ENCODE data around the gene BUB1.
A peak's percentile ranks its signal among the peaks of the same experiment; 100 is the strongest.

BUB1 gene

DNA sequence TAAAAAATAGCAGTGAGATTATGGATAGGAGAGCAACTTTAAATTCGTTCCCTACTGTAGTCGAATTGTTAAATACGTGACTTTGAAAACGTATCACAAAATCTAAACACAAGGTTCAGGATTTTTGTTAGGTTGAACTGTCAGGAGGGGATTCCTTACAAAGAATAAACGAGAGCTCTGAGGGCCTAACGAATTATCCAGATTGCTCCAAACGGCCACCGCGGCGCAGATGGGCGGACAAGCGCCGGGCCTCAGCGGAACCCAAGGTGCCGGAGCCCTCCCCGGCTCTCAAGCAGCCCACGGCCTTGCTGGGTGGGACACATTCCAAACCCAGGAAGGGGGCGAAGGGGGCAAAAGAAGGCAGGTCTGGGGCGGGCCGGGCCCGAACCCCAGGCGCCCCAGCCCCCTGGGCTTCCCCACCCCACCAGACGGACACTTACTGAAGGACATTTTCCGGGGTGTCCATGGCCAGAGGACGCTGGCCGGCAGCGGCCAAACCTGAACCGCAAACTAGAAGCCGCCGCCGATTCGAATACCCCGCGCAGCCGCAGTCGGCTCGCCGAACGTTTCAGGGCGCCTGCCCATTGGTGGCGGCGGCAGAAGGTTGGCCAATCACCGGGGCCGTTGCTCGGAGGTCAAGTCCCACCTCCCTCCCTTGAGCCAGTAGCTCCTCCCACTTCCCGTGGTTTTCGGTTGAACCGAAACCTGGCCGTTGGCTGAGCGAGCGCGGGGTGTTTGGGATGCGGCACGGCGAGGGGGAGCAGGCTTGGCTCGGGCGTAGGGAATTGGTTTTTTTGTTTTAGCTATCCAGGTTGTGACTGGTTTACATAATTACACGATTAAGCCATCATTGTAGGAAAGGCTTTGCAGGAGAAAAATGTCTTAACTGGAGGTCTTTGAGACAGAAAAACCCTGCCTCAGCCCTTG, at the start of gene BUB1:
BUB1 (minus strand) TSS at position 534 of the 927 bp plus-strand sequence; CDS start at position 466, 68 bp downstream.
- TF ChIP-seq, protein P1, sequence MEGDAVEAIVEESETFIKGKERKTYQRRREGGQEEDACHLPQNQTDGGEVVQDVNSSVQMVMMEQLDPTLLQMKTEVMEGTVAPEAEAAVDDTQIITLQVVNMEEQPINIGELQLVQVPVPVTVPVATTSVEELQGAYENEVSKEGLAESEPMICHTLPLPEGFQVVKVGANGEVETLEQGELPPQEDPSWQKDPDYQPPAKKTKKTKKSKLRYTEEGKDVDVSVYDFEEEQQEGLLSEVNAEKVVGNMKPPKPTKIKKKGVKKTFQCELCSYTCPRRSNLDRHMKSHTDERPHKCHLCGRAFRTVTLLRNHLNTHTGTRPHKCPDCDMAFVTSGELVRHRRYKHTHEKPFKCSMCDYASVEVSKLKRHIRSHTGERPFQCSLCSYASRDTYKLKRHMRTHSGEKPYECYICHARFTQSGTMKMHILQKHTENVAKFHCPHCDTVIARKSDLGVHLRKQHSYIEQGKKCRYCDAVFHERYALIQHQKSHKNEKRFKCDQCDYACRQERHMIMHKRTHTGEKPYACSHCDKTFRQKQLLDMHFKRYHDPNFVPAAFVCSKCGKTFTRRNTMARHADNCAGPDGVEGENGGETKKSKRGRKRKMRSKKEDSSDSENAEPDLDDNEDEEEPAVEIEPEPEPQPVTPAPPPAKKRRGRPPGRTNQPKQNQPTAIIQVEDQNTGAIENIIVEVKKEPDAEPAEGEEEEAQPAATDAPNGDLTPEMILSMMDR (IDR thresholded peaks at IDR 0.05; ENCODE audit: control insufficient read depth, extremely low read depth, insufficient read depth) = no peak
- peak; percentile 81 for DNase-seq (ENCODE audit: low read depth)
- peak within 1 kb of the TSS; percentile 90 for H3K4me3 ChIP-seq (ENCODE audit: low read depth, low read length)

GRCh38 chr2:110726285-110726684, 48.4 kb upstream of the BUB1 start:
- H3K4me3 ChIP-seq (ENCODE audit: low read depth, low read length) = no peak overlapping the region
- TF ChIP-seq, protein P1 (IDR thresholded peaks at IDR 0.05; ENCODE audit: control insufficient read depth, extremely low read depth, insufficient read depth) = no peak

DNA sequence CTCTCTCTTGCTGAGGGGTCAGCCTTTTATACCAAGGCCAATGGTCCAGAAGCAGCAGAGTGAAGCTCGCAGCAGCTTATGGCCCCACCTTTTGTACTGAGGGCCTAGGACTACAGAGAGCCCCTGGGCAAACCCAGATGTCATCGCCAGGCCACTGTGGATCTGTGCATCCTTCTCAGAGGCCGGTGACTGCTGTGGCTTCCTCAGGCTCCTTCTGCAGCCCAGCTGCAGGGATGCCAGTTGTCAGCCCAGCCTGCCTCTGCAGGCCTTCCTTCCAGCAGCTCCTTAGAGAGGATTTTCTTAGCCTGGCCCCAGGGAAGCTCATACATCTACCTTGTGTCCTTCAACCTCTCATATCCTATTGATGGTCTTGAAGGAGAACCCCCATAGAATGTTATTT, 48.0 kb upstream of the BUB1 start:
- TF ChIP-seq, protein P1 (IDR thresholded peaks at IDR 0.05; ENCODE audit: control insufficient read depth, extremely low read depth, insufficient read depth) = no peak
- DNase-seq (ENCODE audit: low read depth) = no peak
- H3K4me3 ChIP-seq (ENCODE audit: low read depth, low read length) = no peak overlapping the region

More at GRCh38 chr2:110726285-110726684, 48.4 kb upstream of the BUB1 start:
- no peak for DNase-seq (ENCODE audit: low read depth)

DNA sequence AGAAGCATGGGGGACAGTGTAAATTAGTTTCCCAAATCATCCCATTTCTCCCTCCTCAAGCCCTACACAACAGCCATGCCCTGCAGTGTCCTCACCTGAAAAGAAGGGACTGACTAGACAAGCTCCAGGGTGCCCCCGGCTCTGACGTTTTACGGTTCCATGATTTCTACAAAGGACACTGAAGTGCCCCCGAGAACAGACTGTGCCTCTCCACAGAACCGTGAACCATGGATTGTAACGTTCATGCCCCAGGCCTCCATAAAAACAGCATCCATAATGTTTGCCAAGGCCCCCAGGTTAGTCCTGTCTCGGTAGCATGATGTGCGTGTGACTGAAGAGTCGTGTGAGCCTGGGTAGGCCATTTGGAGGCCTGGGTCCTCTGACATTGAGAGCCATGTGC, 47.5 kb upstream of the BUB1 start:
- TF ChIP-seq, protein P1 (IDR thresholded peaks at IDR 0.05; ENCODE audit: control insufficient read depth, extremely low read depth, insufficient read depth) = no peak
- no peak overlapping the region for H3K4me3 ChIP-seq (ENCODE audit: low read depth, low read length)
- DNase-seq (ENCODE audit: low read depth) = no peak

GRCh38 chr2:110724820-110725219, 47.0 kb upstream of the BUB1 start:
- TF ChIP-seq, protein P1 (IDR thresholded peaks at IDR 0.05; ENCODE audit: control insufficient read depth, extremely low read depth, insufficient read depth) = no peak
- DNase-seq (ENCODE audit: low read depth) = no peak

DNA sequence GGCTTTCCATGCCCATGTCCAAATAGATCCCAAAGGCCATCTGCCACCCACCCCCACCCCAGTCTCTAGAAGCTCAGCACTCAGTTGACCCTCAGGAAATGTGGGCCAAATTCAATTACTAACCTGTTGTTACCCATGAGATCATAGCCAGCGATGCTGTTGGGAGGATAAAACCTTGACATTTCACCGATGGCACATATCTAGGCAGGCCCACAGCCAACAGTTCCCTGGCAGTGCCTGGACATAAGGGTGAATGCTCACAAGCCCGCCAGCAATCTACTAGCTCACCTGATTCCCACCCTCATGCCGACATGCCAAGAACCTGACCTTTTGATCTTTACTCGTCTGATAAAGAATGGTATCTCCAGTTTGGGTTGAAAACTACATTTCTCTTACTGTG, 42.7 kb upstream of the BUB1 start:
- no peak for DNase-seq (ENCODE audit: low read depth)
- no peak overlapping the region for H3K4me3 ChIP-seq (ENCODE audit: low read depth, low read length)
- TF ChIP-seq, protein P1 (IDR thresholded peaks at IDR 0.05; ENCODE audit: control insufficient read depth, extremely low read depth, insufficient read depth) = no peak

More at GRCh38 chr2:110724820-110725219, 47.0 kb upstream of the BUB1 start:
- H3K4me3 ChIP-seq (ENCODE audit: low read depth, low read length) = no peak overlapping the region
